ENCODE data around the gene CHRNA7.
"Not testable (repeated sequence)": the region's sequence is repeated elsewhere in the genome, so short reads cannot be mapped to it uniquely, and the experiment has no call there.

The CHRNA7 gene

DNA sequence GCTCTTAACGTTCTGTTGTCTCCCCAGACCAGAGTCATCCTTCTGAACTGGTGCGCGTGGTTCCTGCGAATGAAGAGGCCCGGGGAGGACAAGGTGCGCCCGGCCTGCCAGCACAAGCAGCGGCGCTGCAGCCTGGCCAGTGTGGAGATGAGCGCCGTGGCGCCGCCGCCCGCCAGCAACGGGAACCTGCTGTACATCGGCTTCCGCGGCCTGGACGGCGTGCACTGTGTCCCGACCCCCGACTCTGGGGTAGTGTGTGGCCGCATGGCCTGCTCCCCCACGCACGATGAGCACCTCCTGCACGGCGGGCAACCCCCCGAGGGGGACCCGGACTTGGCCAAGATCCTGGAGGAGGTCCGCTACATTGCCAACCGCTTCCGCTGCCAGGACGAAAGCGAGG lies 137.6 kb downstream of the CHRNA7 start:
- DNase-seq (ENCODE audit: low read depth, low spot score); H3K27me3 ChIP-seq (ENCODE audit: control insufficient read depth, insufficient read depth, low read length); H3K4me3 ChIP-seq (ENCODE audit: low read length); H3K9me3 ChIP-seq (ENCODE audit: control insufficient read depth, insufficient read depth, low read length); H3K27ac ChIP-seq (ENCODE audit: low read length); H3K4me1 ChIP-seq (ENCODE audit: control insufficient read depth, insufficient read depth, low read length); H3K36me3 ChIP-seq (ENCODE audit: control insufficient read depth, insufficient read depth, low read length): not testable (repeated sequence)
- WGBS (ENCODE audit: insufficient coverage, insufficient read length), result no CpG with 5 or more reads among the region's 35 CpGs

DNA sequence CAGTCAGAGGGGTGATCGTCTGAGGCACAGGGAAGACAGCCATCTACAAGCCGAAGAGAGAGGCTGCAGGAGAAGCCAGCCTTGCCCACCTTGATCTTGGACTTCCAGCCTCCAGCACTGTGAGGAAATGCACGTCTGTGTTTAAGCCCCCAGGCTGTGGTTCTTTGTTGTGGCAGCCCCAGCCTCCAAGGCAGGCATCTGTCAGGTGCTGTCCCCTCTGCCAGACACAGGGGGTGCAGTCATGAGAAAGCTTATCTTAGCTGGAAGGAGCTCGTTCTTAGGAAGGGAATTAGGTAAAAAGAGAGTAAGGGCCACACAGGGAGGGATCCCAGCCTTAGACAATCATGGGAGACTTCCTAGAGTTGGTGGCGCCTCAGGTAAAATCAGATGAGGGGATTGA lies 150.3 kb downstream of the CHRNA7 start:
- DNase-seq (ENCODE audit: low read depth, low spot score), result not testable (repeated sequence)

DNA sequence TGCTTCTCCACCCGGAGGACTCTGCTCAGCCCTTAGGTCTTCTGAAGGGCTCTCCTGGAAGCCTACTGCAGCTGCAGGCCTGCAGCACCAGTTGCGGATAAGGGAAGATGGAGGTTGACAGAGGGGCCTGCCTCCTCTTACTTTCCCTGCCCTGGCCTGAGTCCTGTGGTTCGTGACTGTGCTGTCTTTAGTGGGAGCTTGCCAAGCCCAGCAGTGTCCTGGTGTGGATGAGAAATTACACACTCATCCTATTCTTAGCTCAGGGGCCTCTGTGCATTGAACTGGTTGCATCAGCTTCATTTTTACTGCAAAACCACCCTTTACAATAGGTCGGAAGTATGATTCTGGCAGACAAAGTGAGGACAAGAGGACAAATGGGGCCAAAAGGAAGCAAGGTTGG lies 163.5 kb downstream of the CHRNA7 start:
- not testable (repeated sequence) for H3K4me3 ChIP-seq (ENCODE audit: low read length); H3K9me3 ChIP-seq (ENCODE audit: control insufficient read depth, insufficient read depth, low read length); DNase-seq (ENCODE audit: low read depth, low spot score); H3K27ac ChIP-seq (ENCODE audit: low read length); H3K4me1 ChIP-seq (ENCODE audit: control insufficient read depth, insufficient read depth, low read length); H3K27me3 ChIP-seq (ENCODE audit: control insufficient read depth, insufficient read depth, low read length); H3K36me3 ChIP-seq (ENCODE audit: control insufficient read depth, insufficient read depth, low read length)
- no CpG with 5 or more reads among the region's 4 CpGs for WGBS (ENCODE audit: insufficient coverage, insufficient read length)

More for the DNA sequence above, 150.3 kb downstream of the CHRNA7 start:
- H3K9me3 ChIP-seq (ENCODE audit: control insufficient read depth, insufficient read depth, low read length); H3K27ac ChIP-seq (ENCODE audit: low read length); H3K36me3 ChIP-seq (ENCODE audit: control insufficient read depth, insufficient read depth, low read length); H3K27me3 ChIP-seq (ENCODE audit: control insufficient read depth, insufficient read depth, low read length); H3K4me1 ChIP-seq (ENCODE audit: control insufficient read depth, insufficient read depth, low read length); H3K4me3 ChIP-seq (ENCODE audit: low read length): not testable (repeated sequence)
- WGBS (ENCODE audit: insufficient coverage, insufficient read length), result no CpG with 5 or more reads among the region's 5 CpGs

DNA sequence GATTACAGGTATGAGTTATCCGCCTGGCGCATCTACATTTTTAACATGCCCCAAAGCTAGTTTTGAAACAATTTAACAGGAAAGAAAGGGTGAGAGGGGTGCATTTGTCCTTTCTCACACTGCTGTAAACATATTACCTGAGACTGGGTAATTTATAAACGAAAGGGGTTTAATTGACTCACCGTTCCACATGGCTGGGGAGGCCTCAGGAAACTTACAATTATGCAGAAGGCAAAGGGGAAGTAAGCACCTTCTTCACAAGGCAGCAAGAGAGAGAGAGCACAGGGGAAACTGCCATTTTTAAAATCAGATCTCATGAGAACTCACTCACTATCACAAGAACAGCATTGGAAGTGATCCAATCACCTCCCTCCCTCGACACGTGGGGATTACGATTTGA lies 165.9 kb downstream of the CHRNA7 start:
- not testable (repeated sequence) for H3K4me3 ChIP-seq (ENCODE audit: low read length); H3K36me3 ChIP-seq (ENCODE audit: control insufficient read depth, insufficient read depth, low read length); H3K27ac ChIP-seq (ENCODE audit: low read length); H3K4me1 ChIP-seq (ENCODE audit: control insufficient read depth, insufficient read depth, low read length); DNase-seq (ENCODE audit: low read depth, low spot score); H3K27me3 ChIP-seq (ENCODE audit: control insufficient read depth, insufficient read depth, low read length); H3K9me3 ChIP-seq (ENCODE audit: control insufficient read depth, insufficient read depth, low read length)
- WGBS (ENCODE audit: insufficient coverage, insufficient read length), result no CpG with 5 or more reads among the region's 7 CpGs

DNA sequence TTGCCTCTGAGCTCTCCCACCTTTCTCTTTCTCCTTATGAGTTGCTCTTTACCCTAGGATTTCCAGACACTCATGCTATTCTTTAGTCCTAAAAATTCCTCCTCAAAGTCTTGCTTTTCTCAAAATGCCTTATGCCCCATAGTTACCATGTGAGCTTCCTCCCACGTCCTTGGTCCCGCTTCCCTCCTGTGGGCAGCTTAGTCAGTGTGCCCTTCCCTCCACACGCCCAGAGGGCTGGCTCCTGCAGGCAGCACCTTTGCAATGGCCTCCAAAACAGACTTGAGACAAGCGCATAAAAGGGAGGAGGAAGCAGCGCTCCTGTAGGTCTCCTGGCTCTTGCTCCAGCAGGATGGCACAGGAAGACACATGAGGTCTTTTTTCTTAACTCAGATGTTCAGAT lies 168.6 kb downstream of the CHRNA7 start:
- no CpG with 5 or more reads among the region's 5 CpGs for WGBS (ENCODE audit: insufficient coverage, insufficient read length)
- DNase-seq (ENCODE audit: low read depth, low spot score); H3K9me3 ChIP-seq (ENCODE audit: control insufficient read depth, insufficient read depth, low read length); H3K4me1 ChIP-seq (ENCODE audit: control insufficient read depth, insufficient read depth, low read length); H3K4me3 ChIP-seq (ENCODE audit: low read length); H3K36me3 ChIP-seq (ENCODE audit: control insufficient read depth, insufficient read depth, low read length); H3K27ac ChIP-seq (ENCODE audit: low read length); H3K27me3 ChIP-seq (ENCODE audit: control insufficient read depth, insufficient read depth, low read length): not testable (repeated sequence)

DNA sequence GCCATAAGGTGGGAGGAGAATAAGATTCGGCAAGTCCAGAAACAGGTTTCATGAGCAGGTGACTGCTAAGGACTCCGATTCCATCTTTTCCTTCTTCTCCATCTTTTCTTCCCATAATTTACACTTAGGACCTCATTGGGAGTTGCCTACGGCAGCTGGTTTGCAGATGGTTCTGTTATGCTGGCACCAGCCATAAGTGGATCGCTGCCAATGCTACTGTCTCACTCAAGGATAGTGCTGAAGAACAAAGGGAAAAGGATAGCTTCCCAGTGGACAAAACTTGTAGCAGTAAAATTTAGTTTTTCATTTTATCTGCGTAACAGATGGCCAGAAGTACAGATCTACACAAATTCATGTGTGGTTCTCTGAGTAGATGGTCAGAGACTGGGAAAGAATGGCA lies 178.8 kb downstream of the CHRNA7 start:
- H3K4me3 ChIP-seq (ENCODE audit: low read length); H3K4me1 ChIP-seq (ENCODE audit: control insufficient read depth, insufficient read depth, low read length); H3K36me3 ChIP-seq (ENCODE audit: control insufficient read depth, insufficient read depth, low read length); H3K27ac ChIP-seq (ENCODE audit: low read length); H3K9me3 ChIP-seq (ENCODE audit: control insufficient read depth, insufficient read depth, low read length); DNase-seq (ENCODE audit: low read depth, low spot score); H3K27me3 ChIP-seq (ENCODE audit: control insufficient read depth, insufficient read depth, low read length): not testable (repeated sequence)
- no CpG with 5 or more reads among the region's 5 CpGs for WGBS (ENCODE audit: insufficient coverage, insufficient read length)

DNA sequence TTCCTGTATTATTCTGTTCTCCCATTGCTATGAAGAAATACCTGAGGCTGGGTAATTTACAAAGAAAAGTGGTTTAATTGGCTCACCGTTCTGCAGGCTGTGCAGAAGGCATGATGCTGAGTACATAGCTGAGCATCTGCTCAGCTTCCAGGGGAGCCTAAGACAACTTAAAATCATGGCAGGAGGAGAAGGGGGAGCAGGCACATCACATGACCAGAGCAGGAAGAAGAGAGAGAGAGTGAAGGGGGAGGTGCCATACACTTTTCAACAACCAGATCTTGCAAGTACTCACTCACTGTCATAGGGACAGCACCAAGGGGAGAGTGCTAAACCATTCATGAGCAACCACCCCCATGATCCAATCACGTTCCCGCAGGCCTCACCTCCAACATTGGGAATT lies 188.4 kb downstream of the CHRNA7 start:
- Histone ChIP-seq H3K27me3 (ENCODE audit: control insufficient read depth, insufficient read depth, low read length) (no peaks in the 10 kb centered on the region), H3K4me3 (ENCODE audit: low read length) (no peak overlapping the region), H3K4me1 (ENCODE audit: control insufficient read depth, insufficient read depth, low read length) (no peaks in the 10 kb centered on the region), H3K9me3 (ENCODE audit: control insufficient read depth, insufficient read depth, low read length) (no peaks in the 10 kb centered on the region), H3K27ac (ENCODE audit: low read length) (no peak overlapping the region), H3K36me3 (ENCODE audit: control insufficient read depth, insufficient read depth, low read length) (no peaks in the 10 kb centered on the region)
- WGBS (ENCODE audit: insufficient coverage, insufficient read length), result no CpG with 5 or more reads among the region's 3 CpGs
- DNase-seq (ENCODE audit: low read depth, low spot score), result no peak

Measured in iPS DF 6.9 (cell line).